ENCODE measurements around the gene RRP12.

GRCh38 chr10:97396056-97396455 is 5.1 kb downstream of the RRP12 start:
- TF ChIP-seq CTCF (IDR thresholded peaks at IDR 0.05) (no peak), POLR2A (IDR thresholded peaks at IDR 0.05) (no peak)

Measured in heart left ventricle (tissue), 13 donors.